ENCODE measurements around the gene EXOSC10. TPM values are rescaled to one million over a fixed set of nuclear protein-coding genes. Genes with fewer than 3 reads are reported as not detected.

Gene EXOSC10
- total and polyA plus RNA-seq, 2 experiments from 2014 or later = 55.5 to 72.9 TPM

DNA sequence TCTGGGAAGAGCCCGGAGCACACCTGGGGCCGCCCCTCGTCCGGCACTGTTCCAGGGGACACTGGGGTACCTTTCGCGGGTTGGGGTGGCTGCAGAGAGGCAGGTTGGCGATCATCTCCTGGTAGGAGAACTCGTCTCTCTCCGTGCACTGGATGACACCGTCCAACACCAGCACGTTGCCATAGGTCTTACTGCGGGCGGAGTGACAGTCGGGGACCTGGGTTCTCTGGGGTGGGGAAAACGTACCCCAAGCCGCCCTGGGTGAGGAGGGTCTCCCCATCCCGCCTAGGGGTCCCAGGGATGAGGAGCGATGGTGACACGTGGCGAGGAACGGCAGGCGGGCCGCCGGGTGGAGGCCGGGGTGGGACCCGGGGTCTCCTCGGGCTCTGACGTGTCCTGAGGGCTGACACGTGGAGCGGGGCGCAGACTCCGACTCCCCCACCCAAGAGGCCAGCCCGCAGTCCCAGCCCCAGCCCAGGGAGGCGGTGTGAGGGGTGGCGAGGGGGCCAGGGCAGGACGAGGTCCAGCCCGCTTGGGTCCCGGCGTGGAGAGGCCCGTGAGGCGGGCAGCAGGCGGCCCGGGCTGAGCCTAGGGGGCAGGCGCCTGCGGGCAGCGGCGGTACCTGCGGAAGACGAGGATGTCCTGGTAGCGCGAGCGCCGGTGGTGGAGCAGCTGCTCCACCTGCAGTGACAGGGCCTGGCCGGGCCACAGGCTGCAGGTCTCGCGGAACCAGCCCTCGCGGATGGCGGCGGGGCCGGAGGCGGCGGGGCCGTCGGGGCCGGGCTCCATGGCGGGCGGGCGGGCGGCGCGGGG, 40.3 kb downstream of the EXOSC10 start:
- no peaks in the 10 kb centered on the region; the same call in 2 of the 3 replicates for H3K9me3 Mint-ChIP-seq
- peaks cover 27% of the 10 kb centered on the region for H3K79me2 ChIP-seq (replicated peaks; ENCODE audit: insufficient read depth)
- H3K4me3 ChIP-seq = peak overlapping the region; percentile 92
- H3K27me3 Mint-ChIP-seq (ENCODE audit: insufficient read depth, low read depth, poor library complexity) = peaks cover 12% of the 10 kb centered on the region
- peak overlapping the region; percentile 99 for H3K4me3 Mint-ChIP-seq
- ATAC-seq (peak; percentile 7), DNase-seq (ENCODE audit: low spot score) (peak; percentile 52)
- peaks cover 9% of the 10 kb centered on the region; the same call in 1 of the 2 replicates for H3K4me1 ChIP-seq (ENCODE audit: insufficient read depth)
- no peak overlapping the region for H3K27ac ChIP-seq (ENCODE audit: low read depth)
- H3K36me3 Mint-ChIP-seq (ENCODE audit: low read depth) = peaks cover 58% of the 10 kb centered on the region
- TF ChIP-seq POLR2AphosphoS5 (IDR thresholded peaks at IDR 0.05; ENCODE audit: low read depth) = no peak
- no peak for TF ChIP-seq JUNB (IDR thresholded peaks at IDR 0.05; ENCODE audit: unreplicated experiment)
- TF ChIP-seq EZH2phosphoT487 (IDR thresholded peaks at IDR 0.05; ENCODE audit: unreplicated experiment) = no peak
- TF ChIP-seq ZNF331 (CRISPR knock-in tag; IDR thresholded peaks at IDR 0.05; ENCODE audit: low read depth) = no peak
- TF ChIP-seq CREB1 (CRISPR knock-in tag; IDR thresholded peaks at IDR 0.05; ENCODE audit: low read depth) = 0 out of 2 replicates have a peak, but pooled peaks have one; percentile 13
- TF ChIP-seq, protein P1, sequence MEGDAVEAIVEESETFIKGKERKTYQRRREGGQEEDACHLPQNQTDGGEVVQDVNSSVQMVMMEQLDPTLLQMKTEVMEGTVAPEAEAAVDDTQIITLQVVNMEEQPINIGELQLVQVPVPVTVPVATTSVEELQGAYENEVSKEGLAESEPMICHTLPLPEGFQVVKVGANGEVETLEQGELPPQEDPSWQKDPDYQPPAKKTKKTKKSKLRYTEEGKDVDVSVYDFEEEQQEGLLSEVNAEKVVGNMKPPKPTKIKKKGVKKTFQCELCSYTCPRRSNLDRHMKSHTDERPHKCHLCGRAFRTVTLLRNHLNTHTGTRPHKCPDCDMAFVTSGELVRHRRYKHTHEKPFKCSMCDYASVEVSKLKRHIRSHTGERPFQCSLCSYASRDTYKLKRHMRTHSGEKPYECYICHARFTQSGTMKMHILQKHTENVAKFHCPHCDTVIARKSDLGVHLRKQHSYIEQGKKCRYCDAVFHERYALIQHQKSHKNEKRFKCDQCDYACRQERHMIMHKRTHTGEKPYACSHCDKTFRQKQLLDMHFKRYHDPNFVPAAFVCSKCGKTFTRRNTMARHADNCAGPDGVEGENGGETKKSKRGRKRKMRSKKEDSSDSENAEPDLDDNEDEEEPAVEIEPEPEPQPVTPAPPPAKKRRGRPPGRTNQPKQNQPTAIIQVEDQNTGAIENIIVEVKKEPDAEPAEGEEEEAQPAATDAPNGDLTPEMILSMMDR (conservative IDR thresholded peaks at IDR 0.05; ENCODE audit: low read depth in 2 of 2) = no peak
- peak overlapping the region; percentile 89 for H3K4me2 ChIP-seq
- peaks cover 40% of the 10 kb centered on the region for H3F3A ChIP-seq (replicated peaks; ENCODE audit: low read depth)
- no peaks in the 10 kb centered on the region for H3K27me3 ChIP-seq (ENCODE audit: insufficient read depth)
- no peak overlapping the region; the same call in 1 of the 2 replicates for H2AFZ ChIP-seq
- no peaks in the 10 kb centered on the region for H3K9me2 ChIP-seq (ENCODE audit: insufficient read depth)
- peaks cover 4% of the 10 kb centered on the region; the same call in 1 of the 2 replicates for H3K36me3 ChIP-seq (ENCODE audit: insufficient read depth)
- H3K4me1 Mint-ChIP-seq = peaks cover 17% of the 10 kb centered on the region
- peaks cover 3% of the 10 kb centered on the region for H4K20me1 ChIP-seq (replicated peaks; ENCODE audit: insufficient read depth)
- H3K27ac Mint-ChIP-seq = peak overlapping the region; percentile 92

DNA sequence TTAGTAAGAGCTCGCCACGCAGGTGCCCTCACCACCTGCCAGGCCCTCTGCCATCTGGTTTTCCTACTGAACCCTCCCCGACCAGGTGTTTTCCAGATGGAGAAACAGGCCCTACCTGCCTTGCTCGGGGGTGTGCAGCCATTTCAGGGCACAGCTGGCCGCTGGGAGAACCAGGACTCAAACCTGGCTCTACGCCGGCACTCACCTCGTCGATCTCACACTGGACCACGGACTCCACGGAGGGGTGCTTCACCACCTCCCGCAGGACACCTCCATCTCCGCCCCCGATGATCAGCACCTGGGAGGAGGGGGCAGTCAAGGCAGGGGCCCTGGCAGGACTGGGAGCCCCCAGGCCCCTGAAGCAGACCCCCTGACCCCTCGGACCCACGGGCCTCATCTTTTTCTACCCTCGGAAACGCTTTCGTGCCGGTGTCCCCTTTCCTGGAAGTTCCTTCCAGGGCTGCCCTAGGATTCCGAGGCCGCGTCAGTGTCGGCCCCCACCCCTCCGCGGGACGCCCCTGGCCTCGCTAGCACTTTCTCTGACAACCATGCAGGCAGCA, 41.0 kb downstream of the EXOSC10 start:
- Mint-ChIP-seq H3K27ac (peak overlapping the region; percentile 92), H3K9me3 (no peaks in the 10 kb centered on the region; the same call in 2 of the 3 replicates), H3K4me3 (peak overlapping the region; percentile 99), H3K27me3 (ENCODE audit: insufficient read depth, low read depth, poor library complexity) (peaks cover 12% of the 10 kb centered on the region), H3K36me3 (ENCODE audit: low read depth) (peaks cover 55% of the 10 kb centered on the region), H3K4me1 (peaks cover 17% of the 10 kb centered on the region)
- Histone ChIP-seq H3K79me2 (replicated peaks; ENCODE audit: insufficient read depth) (peaks cover 27% of the 10 kb centered on the region), H3K27me3 (ENCODE audit: insufficient read depth) (no peaks in the 10 kb centered on the region), H2AFZ (no peak overlapping the region), H3K4me3 (peak overlapping the region; percentile 92), H4K20me1 (replicated peaks; ENCODE audit: insufficient read depth) (peaks cover 3% of the 10 kb centered on the region), H3K36me3 (ENCODE audit: insufficient read depth) (peaks cover 4% of the 10 kb centered on the region; the same call in 1 of the 2 replicates), H3K4me2 (peak overlapping the region; percentile 89), H3F3A (replicated peaks; ENCODE audit: low read depth) (peaks cover 44% of the 10 kb centered on the region), H3K4me1 (ENCODE audit: insufficient read depth) (peaks cover 9% of the 10 kb centered on the region; the same call in 1 of the 2 replicates), H3K9me2 (ENCODE audit: insufficient read depth) (no peaks in the 10 kb centered on the region), H3K27ac (ENCODE audit: low read depth) (no peak overlapping the region)
- no peak for DNase-seq (ENCODE audit: low spot score)
- no peak for ATAC-seq
- TF ChIP-seq, protein P1 (conservative IDR thresholded peaks at IDR 0.05; ENCODE audit: low read depth in 2 of 2) = no peak
- no peak for TF ChIP-seq EZH2 (IDR thresholded peaks at IDR 0.05; ENCODE audit: low read depth, unreplicated experiment)
- TF ChIP-seq, protein P2, sequence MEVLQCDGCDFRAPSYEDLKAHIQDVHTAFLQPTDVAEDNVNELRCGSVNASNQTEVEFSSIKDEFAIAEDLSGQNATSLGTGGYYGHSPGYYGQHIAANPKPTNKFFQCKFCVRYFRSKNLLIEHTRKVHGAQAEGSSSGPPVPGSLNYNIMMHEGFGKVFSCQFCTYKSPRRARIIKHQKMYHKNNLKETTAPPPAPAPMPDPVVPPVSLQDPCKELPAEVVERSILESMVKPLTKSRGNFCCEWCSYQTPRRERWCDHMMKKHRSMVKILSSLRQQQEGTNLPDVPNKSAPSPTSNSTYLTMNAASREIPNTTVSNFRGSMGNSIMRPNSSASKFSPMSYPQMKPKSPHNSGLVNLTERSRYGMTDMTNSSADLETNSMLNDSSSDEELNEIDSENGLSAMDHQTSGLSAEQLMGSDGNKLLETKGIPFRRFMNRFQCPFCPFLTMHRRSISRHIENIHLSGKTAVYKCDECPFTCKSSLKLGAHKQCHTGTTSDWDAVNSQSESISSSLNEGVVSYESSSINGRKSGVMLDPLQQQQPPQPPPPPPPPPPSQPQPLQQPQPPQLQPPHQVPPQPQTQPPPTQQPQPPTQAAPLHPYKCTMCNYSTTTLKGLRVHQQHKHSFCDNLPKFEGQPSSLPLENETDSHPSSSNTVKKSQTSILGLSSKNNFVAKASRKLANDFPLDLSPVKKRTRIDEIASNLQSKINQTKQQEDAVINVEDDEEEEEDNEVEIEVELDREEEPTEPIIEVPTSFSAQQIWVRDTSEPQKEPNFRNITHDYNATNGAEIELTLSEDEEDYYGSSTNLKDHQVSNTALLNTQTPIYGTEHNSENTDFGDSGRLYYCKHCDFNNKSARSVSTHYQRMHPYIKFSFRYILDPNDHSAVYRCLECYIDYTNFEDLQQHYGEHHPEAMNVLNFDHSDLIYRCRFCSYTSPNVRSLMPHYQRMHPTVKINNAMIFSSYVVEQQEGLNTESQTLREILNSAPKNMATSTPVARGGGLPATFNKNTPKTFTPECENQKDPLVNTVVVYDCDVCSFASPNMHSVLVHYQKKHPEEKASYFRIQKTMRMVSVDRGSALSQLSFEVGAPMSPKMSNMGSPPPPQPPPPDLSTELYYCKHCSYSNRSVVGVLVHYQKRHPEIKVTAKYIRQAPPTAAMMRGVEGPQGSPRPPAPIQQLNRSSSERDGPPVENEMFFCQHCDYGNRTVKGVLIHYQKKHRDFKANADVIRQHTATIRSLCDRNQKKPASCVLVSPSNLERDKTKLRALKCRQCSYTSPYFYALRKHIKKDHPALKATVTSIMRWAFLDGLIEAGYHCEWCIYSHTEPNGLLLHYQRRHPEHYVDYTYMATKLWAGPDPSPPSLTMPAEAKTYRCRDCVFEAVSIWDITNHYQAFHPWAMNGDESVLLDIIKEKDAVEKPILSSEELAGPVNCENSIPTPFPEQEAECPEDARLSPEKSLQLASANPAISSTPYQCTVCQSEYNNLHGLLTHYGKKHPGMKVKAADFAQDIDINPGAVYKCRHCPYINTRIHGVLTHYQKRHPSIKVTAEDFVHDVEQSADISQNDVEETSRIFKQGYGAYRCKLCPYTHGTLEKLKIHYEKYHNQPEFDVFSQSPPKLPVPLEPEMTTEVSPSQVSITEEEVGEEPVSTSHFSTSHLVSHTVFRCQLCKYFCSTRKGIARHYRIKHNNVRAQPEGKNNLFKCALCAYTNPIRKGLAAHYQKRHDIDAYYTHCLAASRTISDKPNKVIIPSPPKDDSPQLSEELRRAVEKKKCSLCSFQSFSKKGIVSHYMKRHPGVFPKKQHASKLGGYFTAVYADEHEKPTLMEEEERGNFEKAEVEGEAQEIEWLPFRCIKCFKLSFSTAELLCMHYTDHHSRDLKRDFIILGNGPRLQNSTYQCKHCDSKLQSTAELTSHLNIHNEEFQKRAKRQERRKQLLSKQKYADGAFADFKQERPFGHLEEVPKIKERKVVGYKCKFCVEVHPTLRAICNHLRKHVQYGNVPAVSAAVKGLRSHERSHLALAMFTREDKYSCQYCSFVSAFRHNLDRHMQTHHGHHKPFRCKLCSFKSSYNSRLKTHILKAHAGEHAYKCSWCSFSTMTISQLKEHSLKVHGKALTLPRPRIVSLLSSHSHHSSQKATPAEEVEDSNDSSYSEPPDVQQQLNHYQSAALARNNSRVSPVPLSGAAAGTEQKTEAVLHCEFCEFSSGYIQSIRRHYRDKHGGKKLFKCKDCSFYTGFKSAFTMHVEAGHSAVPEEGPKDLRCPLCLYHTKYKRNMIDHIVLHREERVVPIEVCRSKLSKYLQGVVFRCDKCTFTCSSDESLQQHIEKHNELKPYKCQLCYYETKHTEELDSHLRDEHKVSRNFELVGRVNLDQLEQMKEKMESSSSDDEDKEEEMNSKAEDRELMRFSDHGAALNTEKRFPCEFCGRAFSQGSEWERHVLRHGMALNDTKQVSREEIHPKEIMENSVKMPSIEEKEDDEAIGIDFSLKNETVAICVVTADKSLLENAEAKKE (CRISPR knock-in tag; IDR thresholded peaks at IDR 0.05) = no peak
